Stomach (tissue), 9 donors: ENCODE results near the gene CCDC146. TPM values are rescaled to one million over a fixed set of nuclear protein-coding genes. Genes with fewer than 3 reads are reported as not detected.
"Not testable (repeated sequence)": the region's sequence is repeated elsewhere in the genome, so short reads cannot be mapped to it uniquely, and the experiment has no call there.

ENCODE experiments used
- DNase-seq, 2 donors: peaks; one replicate each; pipeline versions ENCODE4 v3.0.0 to v3.0.0-alpha.2; 2013 to 2019
- H3K27ac ChIP-seq, 5 donors: fragments of 200-600 bp in 4 of 5; sonication (generic) in 4 of 5; one replicate each; pipeline ENCODE4 v1.5.1; 2013 to 2019; ENCODE audit warnings: mild to moderate bottlenecking in 1 of 5, moderate library complexity in 1 of 5
- H3K27me3 ChIP-seq, 3 donors: fragments of 200-600 bp; sonication (generic); one replicate each; pipeline ENCODE4 v1.5.1; 2017 to 2019; ENCODE audit warnings: mixed run types in 1 of 3
- H3K36me3 ChIP-seq, 4 donors: fragments of 200-600 bp; sonication (generic); 1 replicate in 3 of 4; 2 replicates in 1 of 4; pipeline ENCODE4 v1.5.1; 2016 to 2019
- H3K4me1 ChIP-seq, 4 donors: fragments of 200-600 bp; sonication (generic); one replicate each; pipeline ENCODE4 v1.5.1; 2016 to 2019
- H3K4me3 ChIP-seq, 4 donors: fragments of 200-600 bp; sonication (generic) in 3 of 4; one replicate each; pipeline ENCODE4 v1.5.1; 2016 to 2019; ENCODE audit warnings: mild to moderate bottlenecking in 1 of 4
- H3K9me3 ChIP-seq, 4 donors: fragments of 200-600 bp; sonication (generic); one replicate each; pipeline ENCODE4 v1.5.1; 2016 to 2019
- CTCF ChIP-seq, 7 experiments: fragments of 450-650 bp in 4 of 7; fragments of 200-600 bp in 3 of 7; sonication (generic) in 3 of 7; IDR thresholded peaks; one replicate each; pipeline ENCODE4 v1.5.1; 2016 to 2019; ENCODE audit warnings: antibody characterized with exemption in 7 of 7, control low read depth in 2 of 7, mild to moderate bottlenecking in 1 of 7
- EP300 ChIP-seq: sonication (generic); formaldehyde crosslinking; IDR thresholded peaks from one replicate; pipeline ENCODE4 v1.6.1; 2017; ENCODE audit warnings: antibody characterized with exemption
- POLR2A ChIP-seq, 4 donors: fragments of 450-650 bp; IDR thresholded peaks; one replicate each; pipeline ENCODE4 v1.6.1; 2016; ENCODE audit warnings: antibody characterized with exemption in 4 of 4, control low read depth in 2 of 4, mild to moderate bottlenecking in 1 of 4, moderate library complexity in 1 of 4
- POLR2AphosphoS5 ChIP-seq, 3 donors: sonication (generic); formaldehyde crosslinking; IDR thresholded peaks; one replicate each; pipeline ENCODE4 v1.6.1; 2016; ENCODE audit warnings: antibody characterized with exemption in 3 of 3
- WGBS, 5 donors: extraction: QIAGEN DNeasy Blood & Tissue Kit in 3 of 5; methylation state at CpG; one replicate each; pipeline versions ENCODE4 v1.1.5 to v1.1.7; 2013 to 2018; 5-methylcytosine and 5-hydroxymethylcytosine counted together
- intact Hi-C: fragments of 100-400 bp; cut with DNase I; formaldehyde crosslinking; loops from one replicate; pipeline ENCODE4 v1.15.1; 2023; ENCODE audit warnings: low total_unique reads
- polyA plus RNA-seq, 3 donors: library from polyadenylated mRNA; stranded (reverse); fragments of 200-250 nt; gene quantifications; one replicate each; pipeline ENCODE4 v1.2.3, GENCODE V29; 2013
- total RNA-seq, 5 donors: library from RNA; depleted of rRNA; stranded (reverse); fragments of >200 nt; gene quantifications; one replicate each; pipeline versions ENCODE4 v1.1.0 to v1.2.3, GENCODE V29; 2014 to 2016
- donor health status: healthy with polysubstance abuse.
- donor health status: Bipolar disorder and iron deficiency.
- donor health status: healthy.

Gene CCDC146
- total and polyA plus RNA-seq, 8 donors: 1.3 to 193 (median 26.5) TPM

GRCh38 chr7:77209479-77210139 is 87.2 kb downstream of the CCDC146 start:
- H3K36me3 ChIP-seq: peaks cover 0 to 10% (median 2%) of the 10 kb centered on the region in 4 donors
- no peak for DNase-seq
- H3K27me3 ChIP-seq: no peaks in the 10 kb centered on the region
- no peak for TF ChIP-seq POLR2A (IDR thresholded peaks at IDR 0.05)
- no peak for TF ChIP-seq POLR2AphosphoS5 (IDR thresholded peaks at IDR 0.05)
- no peak for TF ChIP-seq CTCF (IDR thresholded peaks at IDR 0.05)
- no peak for TF ChIP-seq EP300
- 92 to 99% (median 97%) methylated on average over 6 of the region's 6 CpGs for WGBS, 5 donors
- peaks cover 9 to 20% (median 15%) of the 10 kb centered on the region in 4 donors for H3K9me3 ChIP-seq
- no peak overlapping the region for H3K4me3 ChIP-seq
- intact Hi-C loops: no loop called here
- no peaks in the 10 kb centered on the region for H3K4me1 ChIP-seq
- no peak overlapping the region for H3K27ac ChIP-seq

GRCh38 chr7:77216181-77216845 is 93.9 kb downstream of the CCDC146 start:
- 81 to 91% (median 88%) methylated on average over 3 of the region's 3 CpGs for WGBS, 5 donors
- DNase-seq: no peak

GRCh38 chr7:77217474-77218185 is 95.2 kb downstream of the CCDC146 start:
- WGBS, 5 donors: 94 to 100% (median 96%) methylated on average over 2 of the region's 2 CpGs
- no peak overlapping the region for H3K4me3 ChIP-seq
- no peak for TF ChIP-seq EP300
- no peak for TF ChIP-seq POLR2A (IDR thresholded peaks at IDR 0.05)
- no peak for TF ChIP-seq POLR2AphosphoS5 (IDR thresholded peaks at IDR 0.05)
- no peak for TF ChIP-seq CTCF (IDR thresholded peaks at IDR 0.05)
- intact Hi-C loops: no loop called here
- H3K36me3 ChIP-seq: no peaks in the 10 kb centered on the region
- no peak overlapping the region for H3K27ac ChIP-seq
- peaks cover 0 to 8% (median 3%) of the 10 kb centered on the region in 4 donors for H3K9me3 ChIP-seq
- no peaks in the 10 kb centered on the region for H3K4me1 ChIP-seq
- no peaks in the 10 kb centered on the region for H3K27me3 ChIP-seq
- DNase-seq: no peak

More at GRCh38 chr7:77216181-77216845, 93.9 kb downstream of the CCDC146 start:
- H3K36me3 ChIP-seq: no peaks in the 10 kb centered on the region
- peaks cover 0 to 8% (median 3%) of the 10 kb centered on the region in 4 donors for H3K9me3 ChIP-seq
- H3K27me3 ChIP-seq: no peaks in the 10 kb centered on the region
- no peak overlapping the region for H3K27ac ChIP-seq
- H3K4me1 ChIP-seq: no peaks in the 10 kb centered on the region
- H3K4me3 ChIP-seq: no peak overlapping the region
- intact Hi-C loops: no loop called here
- TF ChIP-seq POLR2AphosphoS5 (IDR thresholded peaks at IDR 0.05) (no peak), EP300 (no peak), POLR2A (IDR thresholded peaks at IDR 0.05) (no peak), CTCF (IDR thresholded peaks at IDR 0.05) (no peak)

- H3K4me3 ChIP-seq, H3K27me3 ChIP-seq, H3K36me3 ChIP-seq, H3K4me1 ChIP-seq, intact Hi-C loops, H3K9me3 ChIP-seq, H3K27ac ChIP-seq, DNase-seq: not testable (repeated sequence)
- WGBS, 5 donors: 87 to 99% (median 96%) methylated on average over 10 of the region's 10 CpGs
Measured at GRCh38 chr7:77219701-77220331, 97.4 kb downstream of the CCDC146 start.
